GM23248 (cell line): ENCODE measurements around the gene LDB2. TPM values are rescaled to one million over a fixed set of nuclear protein-coding genes. Genes with fewer than 3 reads are reported as not detected.
A peak's percentile ranks its signal among the peaks of the same experiment; 100 is the strongest.

Source experiments
- DNase-seq: peaks from one replicate; pipeline ENCODE4 v3.0.0-alpha.2; 2015
- H2AFZ ChIP-seq: fragments of 200-600 bp; sonication (generic); 2 replicates; pipeline ENCODE4 v1.6.1; 2016; ENCODE audit warnings: antibody characterized with exemption
- H3F3A ChIP-seq: fragments of 200-600 bp; sonication (generic); 2 replicates; pipeline ENCODE4 v1.6.1; 2016; ENCODE audit warnings: mild to moderate bottlenecking, antibody characterized with exemption, mixed run types; ENCODE audit not compliant: insufficient read depth
- H3K27ac ChIP-seq: fragments of 200-600 bp; sonication (generic); 2 replicates; pipeline ENCODE4 v1.5.1; 2016; ENCODE audit warnings: mild to moderate bottlenecking
- H3K27me3 ChIP-seq: fragments of 200-600 bp; sonication (generic); replicated peaks from 2 replicates; pipeline ENCODE4 v1.6.1; 2016; ENCODE audit warnings: mild to moderate bottlenecking; ENCODE audit not compliant: insufficient read depth
- H3K36me3 ChIP-seq: fragments of 200-600 bp; sonication (generic); 2 replicates; pipeline ENCODE4 v1.6.1; 2016; ENCODE audit warnings: low read depth, mild to moderate bottlenecking
- H3K4me1 ChIP-seq: fragments of 200-600 bp; sonication (generic); 2 replicates; pipeline ENCODE4 v1.6.1; 2016; ENCODE audit warnings: mild to moderate bottlenecking; ENCODE audit not compliant: insufficient read depth
- H3K4me2 ChIP-seq: fragments of 200-600 bp; sonication (generic); one replicate; pipeline ENCODE4 v1.6.1; 2016; ENCODE audit warnings: mild to moderate bottlenecking; ENCODE audit not compliant: unreplicated experiment
- H3K4me3 ChIP-seq: fragments of 200-600 bp; sonication (generic); 2 replicates; pipeline ENCODE4 v1.5.1; 2016; ENCODE audit warnings: mild to moderate bottlenecking
- H3K79me2 ChIP-seq: fragments of 200-600 bp; sonication (generic); 2 replicates; pipeline ENCODE4 v1.6.1; 2016; ENCODE audit warnings: mild to moderate bottlenecking; ENCODE audit not compliant: insufficient read depth
- H3K9ac ChIP-seq: fragments of 200-600 bp; sonication (generic); 2 replicates; pipeline ENCODE4 v1.6.1; 2016; ENCODE audit warnings: mild to moderate bottlenecking
- H3K9me2 ChIP-seq: fragments of 200-600 bp; sonication (generic); 2 replicates; pipeline ENCODE4 v1.6.1; 2016; ENCODE audit warnings: mixed run types, mild to moderate bottlenecking, moderate library complexity; ENCODE audit not compliant: insufficient read depth
- H3K9me3 ChIP-seq: fragments of 200-600 bp; sonication (generic); one replicate; pipeline ENCODE4 v1.6.1; 2017; ENCODE audit warnings: low read depth
- H4K20me1 ChIP-seq: fragments of 200-600 bp; sonication (generic); 2 replicates; pipeline ENCODE4 v1.6.0; 2016; ENCODE audit not compliant: insufficient read depth
- EZH2 ChIP-seq: fragments of 200-600 bp; sonication (generic); IDR thresholded peaks from 2 replicates; pipeline ENCODE4 v1.6.1; 2018; ENCODE audit warnings: antibody characterized with exemption, mild to moderate bottlenecking; ENCODE audit not compliant: insufficient read depth, poor library complexity, severe bottlenecking
- EZH2phosphoT487 ChIP-seq: fragments of 200-600 bp; sonication (generic); IDR thresholded peaks from 2 replicates; pipeline ENCODE4 v1.6.1; 2018; ENCODE audit warnings: antibody characterized with exemption, moderate library complexity, mild to moderate bottlenecking, low read depth; ENCODE audit not compliant: insufficient read depth
- WGBS, 2 experiments: methylation state at CpG; one replicate each; pipeline ENCODE4 v1.1.6; 2015 to 2017; ENCODE audit warnings: low lambda C conversion rate in 2 of 2, low coverage in 1 of 2; ENCODE audit errors: missing lambda C conversion rate in 2 of 2; 5-methylcytosine and 5-hydroxymethylcytosine counted together
- in situ Hi-C: fragments of 300-500 bp; cut with MboI; formaldehyde crosslinking; loops from 2 replicates; pipeline ENCODE4 v1.15.0; 2020
- polyA plus RNA-seq: library from polyadenylated mRNA; unstranded; fragments of >200 nt; fragmentation: Nextera tagmentation; extraction: Ambion mirVana; gene quantifications from 2 replicates; pipeline ENCODE4 v1.2.1, GENCODE V29; 2016
- total RNA-seq: library from RNA; depleted of rRNA; stranded (reverse); fragments of >200 nt; shearing (Covaris generic); gene quantifications from 2 replicates; pipeline ENCODE4 v1.2.3, GENCODE V29; 2014

LDB2 gene
- total and polyA plus RNA-seq, 2 experiments from 2014 or later = 52.8 to 76.6 TPM

- no peaks in the 10 kb centered on the region for H3K9me3 ChIP-seq
- in situ Hi-C loops = no loop called here
- H3K27me3 ChIP-seq = no peaks in the 10 kb centered on the region
- no peaks in the 10 kb centered on the region for H4K20me1 ChIP-seq
- peaks cover 43% of the 10 kb centered on the region for H3K79me2 ChIP-seq
- H3K9ac ChIP-seq = no peak overlapping the region
- no peak overlapping the region for H3K4me3 ChIP-seq
- 0 out of 2 replicates have a peak, but pooled peaks cover 5% of the 10 kb centered on the region for H3K36me3 ChIP-seq
- peaks cover 32% of the 10 kb centered on the region for H3K4me1 ChIP-seq
- no peak overlapping the region for H2AFZ ChIP-seq
- TF ChIP-seq EZH2phosphoT487 (no peak), EZH2 (no peak)
- DNase-seq = peak; percentile 68
- H3K27ac ChIP-seq = peak overlapping the region; percentile 34
- no peak overlapping the region for H3K4me2 ChIP-seq
- H3K9me2 ChIP-seq = no peaks in the 10 kb centered on the region; the same call in 1 of the 2 replicates
- 0 out of 2 replicates have a peak, but pooled peaks cover 3% of the 10 kb centered on the region for H3F3A ChIP-seq
- 83 to 85% methylated on average over 4 of the region's 4 CpGs for WGBS, 2 experiments
These were observed 190.6 kb downstream of the LDB2 start for GRCh38 chr4:16707874-16708273.

GRCh38 chr4:16706251-16706650 lies 192.2 kb downstream of the LDB2 start:
- H2AFZ ChIP-seq = no peak overlapping the region
- H3F3A ChIP-seq = no peaks in the 10 kb centered on the region
- H3K9me3 ChIP-seq = no peaks in the 10 kb centered on the region
- 79% methylated on average over 6 of the region's 6 CpGs for WGBS, 2 experiments
- no peak for TF ChIP-seq EZH2phosphoT487
- no peak for TF ChIP-seq EZH2
- H3K4me3 ChIP-seq = no peak overlapping the region
- peaks cover 28% of the 10 kb centered on the region for H3K4me1 ChIP-seq
- H3K79me2 ChIP-seq = peaks cover 27% of the 10 kb centered on the region
- H3K9ac ChIP-seq = no peak overlapping the region
- in situ Hi-C loops = no loop called here
- no peaks in the 10 kb centered on the region for H3K27me3 ChIP-seq
- no peak for DNase-seq
- H3K27ac ChIP-seq = no peak overlapping the region
- no peaks in the 10 kb centered on the region; the same call in 1 of the 2 replicates for H3K9me2 ChIP-seq
- H3K4me2 ChIP-seq = no peak overlapping the region
- H3K36me3 ChIP-seq = 0 out of 2 replicates have a peak, but pooled peaks cover 5% of the 10 kb centered on the region
- H4K20me1 ChIP-seq = no peaks in the 10 kb centered on the region

GRCh38 chr4:16705341-16705740 lies 193.1 kb downstream of the LDB2 start:
- no peak overlapping the region for H2AFZ ChIP-seq
- H3F3A ChIP-seq = no peaks in the 10 kb centered on the region
- in situ Hi-C loops = no loop called here
- no peak overlapping the region for H3K4me3 ChIP-seq
- peaks cover 19% of the 10 kb centered on the region for H3K4me1 ChIP-seq
- no peak for TF ChIP-seq EZH2phosphoT487
- no peak for TF ChIP-seq EZH2
- H3K27me3 ChIP-seq = no peaks in the 10 kb centered on the region
- DNase-seq = no peak
- WGBS, 2 experiments = 87 to 91% methylated on average over 3 of the region's 3 CpGs
- H3K9me3 ChIP-seq = no peaks in the 10 kb centered on the region
- H3K9ac ChIP-seq = no peak overlapping the region
- H4K20me1 ChIP-seq = no peaks in the 10 kb centered on the region
- H3K27ac ChIP-seq = no peak overlapping the region
- 0 out of 2 replicates have a peak, but pooled peaks cover 5% of the 10 kb centered on the region for H3K36me3 ChIP-seq
- no peaks in the 10 kb centered on the region; the same call in 1 of the 2 replicates for H3K9me2 ChIP-seq
- no peak overlapping the region for H3K4me2 ChIP-seq
- peaks cover 21% of the 10 kb centered on the region for H3K79me2 ChIP-seq

- Histone ChIP-seq H3K9ac (no peak overlapping the region), H4K20me1 (no peaks in the 10 kb centered on the region), H3K27ac (no peak overlapping the region), H3K4me2 (no peak overlapping the region), H3F3A (no peaks in the 10 kb centered on the region), H3K9me2 (no peaks in the 10 kb centered on the region; the same call in 1 of the 2 replicates), H3K4me1 (0 out of 2 replicates have a peak, but pooled peaks cover 13% of the 10 kb centered on the region), H2AFZ (no peak overlapping the region), H3K36me3 (no peaks in the 10 kb centered on the region), H3K4me3 (no peak overlapping the region), H3K27me3 (no peaks in the 10 kb centered on the region), H3K79me2 (peaks cover 12% of the 10 kb centered on the region), H3K9me3 (no peaks in the 10 kb centered on the region)
- WGBS, 2 experiments = 87 to 94% methylated on average over 2 of the region's 2 CpGs
- in situ Hi-C loops = no loop called here
- no peak for DNase-seq
- TF ChIP-seq EZH2 = no peak
- no peak for TF ChIP-seq EZH2phosphoT487
These were observed 194.0 kb downstream of the LDB2 start for GRCh38 chr4:16704489-16704888.

GRCh38 chr4:16695896-16696295 lies 202.5 kb downstream of the LDB2 start:
- H3K79me2 ChIP-seq = no peaks in the 10 kb centered on the region; the same call in 1 of the 2 replicates
- H3K9me2 ChIP-seq = no peaks in the 10 kb centered on the region
- 93 to 100% methylated on average over 1 of the region's 1 CpG for WGBS, 2 experiments

More at GRCh38 chr4:16695896-16696295, 202.5 kb downstream of the LDB2 start:
- H3K4me3 ChIP-seq = no peak overlapping the region
- H3K27me3 ChIP-seq = no peaks in the 10 kb centered on the region
- H3K4me1 ChIP-seq = peaks cover 23% of the 10 kb centered on the region
- no peaks in the 10 kb centered on the region for H4K20me1 ChIP-seq
- no peak for TF ChIP-seq EZH2phosphoT487
- no peak for TF ChIP-seq EZH2
- H3K36me3 ChIP-seq = no peaks in the 10 kb centered on the region
- in situ Hi-C loops = no loop called here
- no peak overlapping the region for H3K27ac ChIP-seq
- no peaks in the 10 kb centered on the region for H3K9me3 ChIP-seq
- DNase-seq = no peak
- peaks cover 25% of the 10 kb centered on the region for H3F3A ChIP-seq
- no peak overlapping the region for H2AFZ ChIP-seq
- H3K4me2 ChIP-seq = no peak overlapping the region
- H3K9ac ChIP-seq = no peak overlapping the region
